Inflammatory macrophage treated with lipopolysaccharide for 1 hour (primary cell): ENCODE measurements around the gene GOLGA5.
"Not testable (repeated sequence)": the region's sequence is repeated elsewhere in the genome, so short reads cannot be mapped to it uniquely, and the experiment has no call there.

Experiments
- DNase-seq, 2 donors: peaks; one replicate each; pipeline ENCODE4 v3.0.0-alpha.2; 2020 to 2022

GOLGA5 gene

GRCh38 chr14:92793709-92794546 is at the start of gene GOLGA5:
Gene GOLGA5 (plus strand): TSS chr14:92794305. CDS start chr14:92797438, 3,133 bp downstream.
- peak; percentile 97 to 98 for DNase-seq

- DNase-seq: no peak
Measured at GRCh38 chr14:92747701-92748258, 46.3 kb upstream of the GOLGA5 start.

GRCh38 chr14:92748259-92749016 is 45.7 kb upstream of the GOLGA5 start, which contains the start of gene LGMN:
Gene LGMN (minus strand): TSS chr14:92748627. CDS start chr14:92732786, 15,841 bp downstream.
- peak; percentile 82 to 90 for DNase-seq

GRCh38 chr14:92750222-92750728 is 43.8 kb upstream of the GOLGA5 start:
- DNase-seq: not testable (repeated sequence)

GRCh38 chr14:92750994-92751400 is 43.1 kb upstream of the GOLGA5 start:
- DNase-seq: no peak

GRCh38 chr14:92751819-92752218 is 42.3 kb upstream of the GOLGA5 start:
- DNase-seq: no peak

GRCh38 chr14:92753250-92753649 is 40.9 kb upstream of the GOLGA5 start:
- peak; percentile 72 to 77 for DNase-seq

- DNase-seq: no peak
Measured at GRCh38 chr14:92754966-92755365, 39.1 kb upstream of the GOLGA5 start.

- DNase-seq: peak; percentile 57 to 77
Measured at GRCh38 chr14:92755495-92755894, 38.6 kb upstream of the GOLGA5 start.

- peak; percentile 75 to 96 for DNase-seq
Measured at GRCh38 chr14:92756446-92756845, 37.7 kb upstream of the GOLGA5 start.

GRCh38 chr14:92759300-92759678 is 34.8 kb upstream of the GOLGA5 start:
- DNase-seq: peak; percentile 34 to 68

GRCh38 chr14:92759679-92760523 is 34.2 kb upstream of the GOLGA5 start:
- no peak for DNase-seq

- no peak for DNase-seq
Measured at GRCh38 chr14:92760524-92760805, 33.6 kb upstream of the GOLGA5 start.

- DNase-seq: not testable (repeated sequence)
Measured at GRCh38 chr14:92763666-92764631, 30.2 kb upstream of the GOLGA5 start.

GRCh38 chr14:92768236-92768635 is 25.9 kb upstream of the GOLGA5 start:
- DNase-seq: peak; percentile 47 to 87

- DNase-seq: no peak
Measured at GRCh38 chr14:92768795-92769194, 25.3 kb upstream of the GOLGA5 start.

- no peak for DNase-seq
Measured at GRCh38 chr14:92770484-92770883, 23.6 kb upstream of the GOLGA5 start.

- no peak for DNase-seq
Measured at GRCh38 chr14:92774572-92774971, 19.5 kb upstream of the GOLGA5 start.

- peak; percentile 51 to 83 for DNase-seq
Measured at GRCh38 chr14:92775292-92775691, 18.8 kb upstream of the GOLGA5 start.

- DNase-seq: peak in 1 of 2 donors; percentile 47
Measured at GRCh38 chr14:92778868-92779565, 15.1 kb upstream of the GOLGA5 start.
